MM.1S (cell line): ENCODE data around the gene GAST.

ENCODE experiments used
- EZH2 ChIP-seq: fragments of 300-600 bp; sonication (generic); optimal IDR thresholded peaks from 2 replicates; pipeline ENCODE3; 2017; ENCODE audit warnings: low read depth, mild to moderate bottlenecking, antibody characterized with exemption, low read length, mixed read lengths
- TF ChIP-seq, protein P1 (sequence below): fragments of 300-600 bp; sonication (generic); IDR thresholded peaks from 2 replicates; pipeline ENCODE4 v1.5.1; 2016; ENCODE audit warnings: antibody characterized with exemption, low read length, mixed read lengths

GRCh38 chr17:41736983-41737679, 25.0 kb downstream of the GAST start:
- no peak for TF ChIP-seq EZH2
- TF ChIP-seq, protein P1, sequence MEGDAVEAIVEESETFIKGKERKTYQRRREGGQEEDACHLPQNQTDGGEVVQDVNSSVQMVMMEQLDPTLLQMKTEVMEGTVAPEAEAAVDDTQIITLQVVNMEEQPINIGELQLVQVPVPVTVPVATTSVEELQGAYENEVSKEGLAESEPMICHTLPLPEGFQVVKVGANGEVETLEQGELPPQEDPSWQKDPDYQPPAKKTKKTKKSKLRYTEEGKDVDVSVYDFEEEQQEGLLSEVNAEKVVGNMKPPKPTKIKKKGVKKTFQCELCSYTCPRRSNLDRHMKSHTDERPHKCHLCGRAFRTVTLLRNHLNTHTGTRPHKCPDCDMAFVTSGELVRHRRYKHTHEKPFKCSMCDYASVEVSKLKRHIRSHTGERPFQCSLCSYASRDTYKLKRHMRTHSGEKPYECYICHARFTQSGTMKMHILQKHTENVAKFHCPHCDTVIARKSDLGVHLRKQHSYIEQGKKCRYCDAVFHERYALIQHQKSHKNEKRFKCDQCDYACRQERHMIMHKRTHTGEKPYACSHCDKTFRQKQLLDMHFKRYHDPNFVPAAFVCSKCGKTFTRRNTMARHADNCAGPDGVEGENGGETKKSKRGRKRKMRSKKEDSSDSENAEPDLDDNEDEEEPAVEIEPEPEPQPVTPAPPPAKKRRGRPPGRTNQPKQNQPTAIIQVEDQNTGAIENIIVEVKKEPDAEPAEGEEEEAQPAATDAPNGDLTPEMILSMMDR: no peak
